T47D (cell line): Measurements from ENCODE around the gene CKAP2.

Experiments used
- DNase-seq, 2 experiments: peaks; one replicate each; pipeline versions ENCODE4 v3.0.0 to v3.0.0-alpha.2; 2011 to 2012; ENCODE audit warnings: low read depth in 1 of 2, low spot score in 1 of 2
- JUND ChIP-seq: IDR thresholded peaks from 2 replicates; pipeline ENCODE4 v1.6.1; 2012; ENCODE audit warnings: low read depth
- in situ Hi-C: cut with HindIII; loops from 2 replicates; pipeline ENCODE4 v1.10.0; 2016; ENCODE audit warnings: low sequenced_read_pairs, low pct_unique_long_range_greater_than_20kb

Gene CKAP2

GRCh38 chr13:52428295-52428694, 27.0 kb upstream of the CKAP2 start:
- DNase-seq: peak in 1 of 2 experiments; percentile 19
- no peak for TF ChIP-seq JUND
- in situ Hi-C loops: no loop called here

- in situ Hi-C loops: no loop called here
- TF ChIP-seq JUND: no peak
- DNase-seq: no peak
These were observed 22.8 kb upstream of the CKAP2 start for GRCh38 chr13:52432456-52432855.

- no peak for TF ChIP-seq JUND
- in situ Hi-C loops: no loop called here
- peak in 1 of 2 experiments; percentile 83 for DNase-seq
These were observed 9.0 kb upstream of the CKAP2 start for GRCh38 chr13:52446265-52446664.

GRCh38 chr13:52447354-52447753, 7.9 kb upstream of the CKAP2 start:
- no peak for TF ChIP-seq JUND
- in situ Hi-C loops: no loop called here
- DNase-seq: peak in 1 of 2 experiments; percentile 56

- in situ Hi-C loops: no loop called here
- TF ChIP-seq JUND: no peak
These were observed 7.3 kb upstream of the CKAP2 start for GRCh38 chr13:52447815-52448552.

GRCh38 chr13:52449331-52450011, 5.8 kb upstream of the CKAP2 start:
- TF ChIP-seq JUND: no peak
- DNase-seq: no peak
- in situ Hi-C loops: no loop called here

More at GRCh38 chr13:52447815-52448552, 7.3 kb upstream of the CKAP2 start:
- DNase-seq: no peak

GRCh38 chr13:52450012-52450792, 5.1 kb upstream of the CKAP2 start, which contains the start of gene VPS36:
TSS of gene VPS36 (minus strand) at chr13:52450634. CDS start at chr13:52450594, 40 bp downstream.
- TF ChIP-seq JUND: no peak
- DNase-seq: peak; percentile 50 to 93
- in situ Hi-C loops: no loop called here

GRCh38 chr13:52450793-52451116, 4.5 kb upstream of the CKAP2 start:
- no peak for DNase-seq
- TF ChIP-seq JUND: no peak
- in situ Hi-C loops: no loop called here

GRCh38 chr13:52451135-52451804, 4.0 kb upstream of the CKAP2 start:
- no peak for DNase-seq
- no peak for TF ChIP-seq JUND
- in situ Hi-C loops: no loop called here

- DNase-seq: no peak
- TF ChIP-seq JUND: no peak
- in situ Hi-C loops: no loop called here
These were observed 2.8 kb upstream of the CKAP2 start for GRCh38 chr13:52452470-52452869.

- DNase-seq: peak in 1 of 2 experiments; percentile 46
- in situ Hi-C loops: no loop called here
These were observed 839 bp upstream of the CKAP2 start for GRCh38 chr13:52454459-52454819.

GRCh38 chr13:52455677-52456041, 381 bp downstream of the CKAP2 start:
- DNase-seq: peak in 1 of 2 experiments; percentile 44
- in situ Hi-C loops: no loop called here
- TF ChIP-seq JUND: no peak

More at GRCh38 chr13:52454459-52454819, 839 bp upstream of the CKAP2 start:
- TF ChIP-seq JUND: no peak
